ENCODE data around the gene MSMB. TPM values are rescaled to one million over a fixed set of nuclear protein-coding genes. Genes with fewer than 3 reads are reported as not detected.

MSMB gene
- total RNA-seq, 3 donors from 2014 or later = 4.0 to 7.2 TPM; not detected in 1

DNA sequence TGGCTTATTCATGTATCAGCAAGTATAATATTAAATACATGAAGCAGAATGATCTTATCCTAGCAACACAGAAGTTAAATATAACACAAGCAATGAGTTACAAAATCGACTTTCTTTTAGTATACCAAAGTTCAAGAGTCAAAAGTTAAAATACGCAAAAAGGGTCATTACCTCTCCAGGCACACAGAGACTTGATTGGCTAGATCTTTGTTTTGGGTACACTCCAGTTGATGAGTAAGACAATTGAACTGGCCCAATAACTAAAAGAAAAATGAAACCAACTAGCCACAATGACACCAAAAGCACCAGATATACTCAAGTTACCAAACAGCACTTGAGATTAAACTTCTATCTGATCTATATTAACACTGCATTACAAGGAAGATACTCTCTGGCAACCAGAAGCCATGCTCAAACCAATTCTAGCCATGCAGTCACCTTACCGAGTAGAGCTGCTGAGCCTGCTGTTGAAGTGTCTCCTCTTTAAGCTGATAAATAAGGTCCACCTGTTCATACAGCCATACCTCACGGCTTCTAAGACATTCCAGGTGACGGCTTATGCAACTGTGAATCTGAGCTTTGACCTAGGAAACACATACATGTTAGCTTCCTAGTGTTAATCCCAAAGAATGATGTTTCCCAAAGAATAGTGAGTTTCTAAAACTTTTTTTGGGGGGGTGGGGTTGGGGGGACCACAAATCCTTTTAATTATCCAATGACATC lies 31.2 kb downstream of the MSMB start:
- peaks cover 7 to 9% of the 10 kb centered on the region in 2 donors for H3K4me1 ChIP-seq
- no peak overlapping the region for H3K4me3 ChIP-seq
- intact Hi-C loops (cut with DNase I; ENCODE audit: low total_unique reads) = no loop called here
- no peak for TF ChIP-seq CTCF (IDR thresholded peaks at IDR 0.05)
- TF ChIP-seq POLR2A (IDR thresholded peaks at IDR 0.05) = no peak
- no peak for TF ChIP-seq POLR2AphosphoS5 (IDR thresholded peaks at IDR 0.05)
- no peaks in the 10 kb centered on the region for H3K27me3 ChIP-seq
- no peaks in the 10 kb centered on the region for H3K9me3 ChIP-seq
- DNase-seq (ENCODE audit: low spot score in 2 of 2) = no peak
- no peak overlapping the region for H3K27ac ChIP-seq
- H3K36me3 ChIP-seq = no peaks in the 10 kb centered on the region

- Histone ChIP-seq H3K4me3 (no peak overlapping the region), H3K4me1 (peaks cover 3% of the 10 kb centered on the region in 2 donors), H3K36me3 (no peaks in the 10 kb centered on the region), H3K27me3 (no peaks in the 10 kb centered on the region), H3K9me3 (no peaks in the 10 kb centered on the region), H3K27ac (no peak overlapping the region)
- DNase-seq (ENCODE audit: low spot score in 2 of 2) = no peak
- intact Hi-C loops (cut with DNase I; ENCODE audit: low total_unique reads) = no loop called here
- TF ChIP-seq POLR2A (IDR thresholded peaks at IDR 0.05) (no peak), POLR2AphosphoS5 (IDR thresholded peaks at IDR 0.05) (no peak), CTCF (IDR thresholded peaks at IDR 0.05) (no peak)
Observed at GRCh38 chr10:46014206-46014605, 31.9 kb downstream of the MSMB start.

DNA sequence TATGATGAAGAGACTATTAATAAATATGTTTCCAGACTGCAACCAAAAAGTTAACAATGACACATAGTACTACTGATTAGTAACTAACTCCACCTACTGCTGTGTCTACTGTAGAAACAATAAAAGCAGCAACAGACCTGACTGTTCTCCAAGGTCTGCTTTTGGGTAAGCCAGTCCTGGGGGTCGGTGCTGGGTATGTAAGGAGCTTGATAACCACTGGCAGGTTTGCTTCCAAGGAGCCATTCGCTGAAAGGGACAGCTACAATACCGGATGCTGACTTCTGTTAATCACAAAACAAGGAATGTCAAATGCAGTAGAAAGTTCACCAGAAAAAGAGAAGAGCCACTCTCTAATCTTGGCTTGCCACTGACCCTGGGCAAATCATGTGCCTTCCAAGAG lies 33.3 kb downstream of the MSMB start:
- Histone ChIP-seq H3K4me3 (no peak overlapping the region), H3K27ac (no peak overlapping the region), H3K4me1 (no peaks in the 10 kb centered on the region), H3K36me3 (no peaks in the 10 kb centered on the region), H3K27me3 (no peaks in the 10 kb centered on the region), H3K9me3 (no peaks in the 10 kb centered on the region)
- DNase-seq (ENCODE audit: low spot score in 2 of 2) = no peak
- TF ChIP-seq POLR2AphosphoS5 (IDR thresholded peaks at IDR 0.05) = no peak
- TF ChIP-seq POLR2A (IDR thresholded peaks at IDR 0.05) = no peak
- no peak for TF ChIP-seq CTCF (IDR thresholded peaks at IDR 0.05)
- intact Hi-C loops (cut with DNase I; ENCODE audit: low total_unique reads) = no loop called here

DNA sequence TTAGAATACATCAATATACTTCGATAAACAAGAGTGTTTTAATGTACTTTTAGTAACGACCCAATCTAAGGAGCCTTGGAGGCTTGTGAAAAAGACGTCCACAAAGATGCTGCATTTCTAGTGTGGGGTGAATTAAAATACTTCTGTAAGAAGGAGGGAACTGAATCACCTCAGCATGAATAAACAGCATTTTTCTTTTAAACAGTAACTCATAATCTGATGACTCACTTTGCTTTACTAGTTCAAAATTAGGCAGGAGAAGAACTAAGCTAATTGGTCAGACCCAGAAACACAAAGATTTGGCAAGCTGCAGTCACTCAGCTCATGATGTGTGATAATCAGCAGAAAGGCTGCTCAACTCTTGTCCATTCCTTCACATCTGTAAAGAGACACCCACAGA lies 39.9 kb downstream of the MSMB start:
- Histone ChIP-seq H3K4me1 (no peaks in the 10 kb centered on the region), H3K36me3 (peaks cover 11% of the 10 kb centered on the region), H3K4me3 (no peak overlapping the region), H3K9me3 (no peaks in the 10 kb centered on the region), H3K27ac (no peak overlapping the region), H3K27me3 (no peaks in the 10 kb centered on the region)
- no peak for TF ChIP-seq POLR2A (IDR thresholded peaks at IDR 0.05)
- no peak for TF ChIP-seq POLR2AphosphoS5 (IDR thresholded peaks at IDR 0.05)
- TF ChIP-seq CTCF (IDR thresholded peaks at IDR 0.05) = no peak
- no peak for DNase-seq (ENCODE audit: low spot score in 2 of 2)
- intact Hi-C loops (cut with DNase I; ENCODE audit: low total_unique reads) = no loop called here

- Histone ChIP-seq H3K36me3 (peaks cover 11% of the 10 kb centered on the region), H3K27ac (no peak overlapping the region), H3K4me3 (no peak overlapping the region), H3K27me3 (no peaks in the 10 kb centered on the region), H3K9me3 (no peaks in the 10 kb centered on the region), H3K4me1 (no peaks in the 10 kb centered on the region)
- intact Hi-C loops (cut with DNase I; ENCODE audit: low total_unique reads) = no loop called here
- TF ChIP-seq POLR2A (IDR thresholded peaks at IDR 0.05) (no peak), POLR2AphosphoS5 (IDR thresholded peaks at IDR 0.05) (no peak)
- no peak for DNase-seq (ENCODE audit: low spot score in 2 of 2)
Observed at GRCh38 chr10:46005383-46005782, 40.7 kb downstream of the MSMB start.

Data from breast epithelium (tissue), 4 donors.